HEK293 (cell line): ENCODE data around the gene MAGOH.

Experiments used
- CTCF ChIA-PET: fragments of 350-600 bp; formaldehyde crosslinking; extraction: SDS; loops from one replicate; lab custom pipeline; 2021; ENCODE audit warnings: antibody characterized with exemption; lab: Yijun Ruan, JAX
- POLR2A ChIA-PET: fragments of 300-600 bp; formaldehyde crosslinking; extraction: SDS; loops from one replicate; lab custom pipeline; 2020; ENCODE audit warnings: antibody characterized with exemption, inconsistent platforms; lab: Yijun Ruan, JAX
- H3K27ac ChIP-seq: fragments of 200-500 bp; sonication (Bioruptor generic); 2 replicates; pipeline ENCODE4 v1.5.1; 2014; ENCODE audit warnings: low read depth, low read length, control low read depth, inconsistent platforms; ENCODE audit errors: extremely low read depth
- H3K36me3 ChIP-seq, 2 experiments: fragments of 200-500 bp in 1 of 2; sonication (Bioruptor generic) in 1 of 2; 1 replicate in 1 of 2; 2 replicates in 1 of 2; pipeline ENCODE4 v1.5.1; 2014 to 2017; ENCODE audit warnings: inconsistent platforms in 2 of 2, low read length in 2 of 2; ENCODE audit not compliant: control insufficient read depth in 2 of 2, insufficient read depth in 1 of 2
- H3K4me1 ChIP-seq: fragments of 200-500 bp; sonication (Bioruptor generic); 2 replicates; pipeline ENCODE4 v1.5.1; 2014; ENCODE audit warnings: mild to moderate bottlenecking, low read length, inconsistent platforms; ENCODE audit not compliant: control insufficient read depth, insufficient read depth
- H3K4me3 ChIP-seq: 2 replicates; pipeline ENCODE4 v1.5.1; 2011; ENCODE audit warnings: low read depth, mild to moderate bottlenecking, control low read depth, low read length, moderate library complexity
- H3K9me3 ChIP-seq: fragments of 200-500 bp; sonication (Bioruptor generic); 2 replicates; pipeline ENCODE4 v1.5.1; 2014; ENCODE audit warnings: low read depth, low read length, inconsistent platforms; ENCODE audit not compliant: control insufficient read depth, insufficient read depth
- AEBP2 ChIP-seq: fragments of 450-650 bp; formaldehyde crosslinking; IDR thresholded peaks from 2 replicates; pipeline ENCODE4 v1.5.1; 2016; ENCODE audit warnings: missing biosample characterization, missing genetic modification characterization, borderline replicate concordance
- BCL11A ChIP-seq: fragments of 450-650 bp; formaldehyde crosslinking; IDR thresholded peaks from 2 replicates; pipeline ENCODE4 v1.5.1; 2016; ENCODE audit warnings: low read depth, missing biosample characterization, missing genetic modification characterization
- KLF7 ChIP-seq: fragments of 450-650 bp; formaldehyde crosslinking; IDR thresholded peaks from 2 replicates; pipeline ENCODE4 v1.5.1; 2016; ENCODE audit warnings: missing biosample characterization, missing genetic modification characterization, borderline replicate concordance
- OVOL3 ChIP-seq: fragments of 450-650 bp; formaldehyde crosslinking; IDR thresholded peaks from 2 replicates; pipeline ENCODE4 v1.5.1; 2016; ENCODE audit warnings: missing biosample characterization, missing genetic modification characterization
- SETDB1 ChIP-seq: IDR thresholded peaks from one replicate; pipeline ENCODE4 v1.6.1; 2017; ENCODE audit warnings: mild to moderate bottlenecking, low read length, moderate library complexity, mixed read lengths; ENCODE audit not compliant: insufficient read length
- ZEB2 ChIP-seq: fragments of 450-650 bp; formaldehyde crosslinking; IDR thresholded peaks from 2 replicates; pipeline ENCODE4 v1.5.1; 2016; ENCODE audit warnings: missing biosample characterization, missing genetic modification characterization
- ZFHX2 ChIP-seq: fragments of 450-650 bp; formaldehyde crosslinking; conservative IDR thresholded peaks from 2 replicates; pipeline ENCODE4 v1.5.1; 2016; ENCODE audit warnings: missing biosample characterization, missing genetic modification characterization
- ZNF174 ChIP-seq: fragments of 450-650 bp; formaldehyde crosslinking; IDR thresholded peaks from 2 replicates; pipeline ENCODE4 v1.5.0; 2017; ENCODE audit warnings: missing biosample characterization, mild to moderate bottlenecking, missing genetic modification characterization
- ZNF184 ChIP-seq: fragments of 450-650 bp; IDR thresholded peaks from 2 replicates; pipeline ENCODE4 v1.5.1; 2018; ENCODE audit warnings: missing biosample characterization, mild to moderate bottlenecking, missing genetic modification characterization
- ZNF341 ChIP-seq: fragments of 450-650 bp; formaldehyde crosslinking; IDR thresholded peaks from 2 replicates; pipeline ENCODE4; 2016; ENCODE audit warnings: low read depth, missing biosample characterization, missing genetic modification characterization
- ZNF473 ChIP-seq: fragments of 450-650 bp; formaldehyde crosslinking; IDR thresholded peaks from 2 replicates; pipeline ENCODE4 v1.5.1; 2017; ENCODE audit warnings: missing biosample characterization, missing genetic modification characterization
- ZNF518A ChIP-seq: fragments of 450-650 bp; formaldehyde crosslinking; conservative IDR thresholded peaks from 2 replicates; pipeline ENCODE4 v1.5.1; 2016; ENCODE audit warnings: low read depth, missing biosample characterization, missing genetic modification characterization
- ZNF529 ChIP-seq: fragments of 450-650 bp; formaldehyde crosslinking; IDR thresholded peaks from 2 replicates; pipeline ENCODE4 v1.5.1; 2017; ENCODE audit warnings: missing genetic modification characterization, missing biosample characterization; ENCODE audit not compliant: insufficient replicate concordance
- ZNF670 ChIP-seq: fragments of 450-650 bp; formaldehyde crosslinking; IDR thresholded peaks from 2 replicates; pipeline ENCODE4 v1.5.1; 2016; ENCODE audit warnings: missing biosample characterization, missing genetic modification characterization, low read depth
- ZNF692 ChIP-seq: fragments of 450-650 bp; formaldehyde crosslinking; IDR thresholded peaks from 2 replicates; pipeline ENCODE4 v1.5.1; 2016; ENCODE audit warnings: missing biosample characterization, missing genetic modification characterization
- ZNF791 ChIP-seq: fragments of 450-650 bp; formaldehyde crosslinking; IDR thresholded peaks from 2 replicates; pipeline ENCODE4 v1.5.1; 2016; ENCODE audit warnings: missing biosample characterization, missing genetic modification characterization
- ZNF830 ChIP-seq: fragments of 450-650 bp; IDR thresholded peaks from 2 replicates; pipeline ENCODE4 v1.5.0; 2018; ENCODE audit warnings: missing biosample characterization, missing genetic modification characterization, low read depth, mild to moderate bottlenecking, moderate library complexity
- ZNF837 ChIP-seq: fragments of 450-650 bp; formaldehyde crosslinking; IDR thresholded peaks from 2 replicates; pipeline ENCODE4 v1.5.1; 2016; ENCODE audit warnings: missing biosample characterization, missing genetic modification characterization

Gene MAGOH

GRCh38 chr1:53198241-53198651, 40.1 kb downstream of the MAGOH start:
- ChIA-PET POLR2A (no interaction called here), CTCF (interaction anchor here (1.7 kb wide), 1 partner anchor 13 kb away, joined by 4 read pairs; no protein-coding TSS in a partner anchor)
- H3K4me3 ChIP-seq = no peak overlapping the region
- H3K36me3 ChIP-seq = peaks cover 0 to 35% of the 10 kb centered on the region in 2 experiments; a peak in 1 of 3 replicates
- peaks cover 4% of the 10 kb centered on the region; the same call in 1 of the 2 replicates for H3K4me1 ChIP-seq
- no peaks in the 10 kb centered on the region for H3K9me3 ChIP-seq
- TF ChIP-seq ZNF791 (no peak), KLF7 (tag by site-specific recombination) (no peak), ZNF692 (tag by site-specific recombination) (no peak), ZNF174 (tag by site-specific recombination) (no peak), ZNF473 (tag by site-specific recombination) (no peak), AEBP2 (no peak), ZNF184 (tag by site-specific recombination) (no peak), BCL11A (tag by site-specific recombination) (no peak), ZNF837 (tag by site-specific recombination) (no peak), OVOL3 (no peak), SETDB1 (no peak), ZNF341 (tag by site-specific recombination) (no peak), ZFHX2 (tag by site-specific recombination) (no peak), ZNF670 (tag by site-specific recombination) (no peak), ZNF518A (no peak), ZNF529 (tag by site-specific recombination) (no peak), ZEB2 (tag by site-specific recombination) (no peak), ZNF830 (tag by site-specific recombination) (no peak)
- H3K27ac ChIP-seq = no peak overlapping the region
